OCI-LY1 (cell line): Measurements from ENCODE around the gene FAM151B.

Experiments
- H2AFZ ChIP-seq: fragments of 200-600 bp; sonication (generic), shearing (Covaris generic); 2 replicates; pipeline ENCODE4 v1.6.0; 2014; ENCODE audit warnings: antibody characterized with exemption, mild to moderate bottlenecking, low read length
- H3F3A ChIP-seq: fragments of 200-600 bp; sonication (generic), shearing (Covaris generic); 2 replicates; pipeline ENCODE4 v1.6.0; 2014; ENCODE audit warnings: mild to moderate bottlenecking, antibody characterized with exemption, low read length, moderate library complexity; ENCODE audit not compliant: insufficient read depth
- H3K27ac ChIP-seq: fragments of 200-600 bp; sonication (generic); 2 replicates; pipeline ENCODE4 v1.5.1; 2014; ENCODE audit warnings: low read length, mixed run types, mild to moderate bottlenecking, low read depth; ENCODE audit not compliant: poor library complexity, severe bottlenecking
- H3K27me3 ChIP-seq: fragments of 200-600 bp; sonication (generic); 2 replicates; pipeline ENCODE4 v1.6.0; 2014; ENCODE audit warnings: antibody characterized with exemption, mild to moderate bottlenecking, low read length, moderate library complexity; ENCODE audit not compliant: insufficient read depth
- H3K36me3 ChIP-seq: fragments of 200-600 bp; sonication (generic); 2 replicates; pipeline ENCODE4 v1.6.1; 2014; ENCODE audit warnings: mild to moderate bottlenecking, antibody characterized with exemption, low read length, moderate library complexity, mixed read lengths; ENCODE audit not compliant: insufficient read depth
- H3K4me1 ChIP-seq: fragments of 200-600 bp; sonication (generic); 2 replicates; pipeline ENCODE4 v1.5.1; 2014; ENCODE audit warnings: mild to moderate bottlenecking, low read length, moderate library complexity; ENCODE audit not compliant: insufficient read depth, severe bottlenecking
- H3K4me2 ChIP-seq: fragments of 200-600 bp; sonication (generic), shearing (Covaris generic); 2 replicates; pipeline ENCODE4 v1.6.1; 2014; ENCODE audit warnings: low read length
- H3K4me3 ChIP-seq: fragments of 200-600 bp; sonication (generic); 2 replicates; pipeline ENCODE4 v1.5.1; 2014; ENCODE audit warnings: low read length, low read depth, mild to moderate bottlenecking, mixed read lengths; ENCODE audit not compliant: poor library complexity, severe bottlenecking
- H3K79me2 ChIP-seq: fragments of 200-600 bp; shearing (Covaris generic); 2 replicates; pipeline ENCODE4 v1.6.1; 2016; ENCODE audit warnings: mixed run types, low read length, mixed read lengths; ENCODE audit not compliant: insufficient read depth
- H3K9ac ChIP-seq: fragments of 200-600 bp; sonication (generic), shearing (Covaris generic); 2 replicates; pipeline ENCODE4 v1.6.1; 2014; ENCODE audit warnings: mild to moderate bottlenecking, low read length, mixed read lengths
- H3K9me2 ChIP-seq: fragments of 200-600 bp; sonication (generic), shearing (Covaris generic); 2 replicates; pipeline ENCODE4 v1.6.1; 2014; ENCODE audit warnings: low read depth, mild to moderate bottlenecking, low read length, mixed read lengths
- H3K9me3 ChIP-seq: fragments of 200-600 bp; shearing (Covaris generic); 2 replicates; pipeline ENCODE4 v1.6.1; 2014; ENCODE audit warnings: low read length, mixed read lengths
- H4K20me1 ChIP-seq: fragments of 200-600 bp; sonication (generic), shearing (Covaris generic); 2 replicates; pipeline ENCODE4 v1.6.0; 2016; ENCODE audit warnings: mild to moderate bottlenecking, low read length; ENCODE audit not compliant: insufficient read depth
- EZH2 ChIP-seq: fragments of 200-600 bp; sonication (generic), shearing (Covaris generic); IDR thresholded peaks from 2 replicates; pipeline ENCODE4 v1.8.0; 2017; ENCODE audit warnings: borderline replicate concordance, mixed run types, mild to moderate bottlenecking, antibody characterized with exemption, low read length, moderate library complexity, mixed read lengths
- TF ChIP-seq, protein P1 (sequence below): fragments of 200-600 bp; sonication (generic), shearing (Covaris generic); IDR thresholded peaks from 2 replicates; pipeline ENCODE4 v1.5.1; 2017; ENCODE audit warnings: mild to moderate bottlenecking, antibody characterized with exemption, low read length, moderate library complexity, mixed read lengths

The FAM151B gene, protein sequence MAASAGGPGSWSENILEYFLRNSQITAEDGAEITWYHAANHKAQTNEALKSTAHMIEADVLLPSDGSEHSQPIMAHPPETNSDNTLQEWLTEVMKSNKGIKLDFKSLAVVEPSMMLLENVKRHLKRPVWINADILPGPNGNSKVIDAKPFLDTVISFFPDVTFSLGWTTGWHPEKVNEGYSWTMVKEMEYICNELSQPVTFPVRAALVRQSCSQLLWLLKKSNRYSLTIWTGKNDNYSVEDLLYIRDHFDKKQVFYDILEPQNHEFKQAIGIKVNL

DNA sequence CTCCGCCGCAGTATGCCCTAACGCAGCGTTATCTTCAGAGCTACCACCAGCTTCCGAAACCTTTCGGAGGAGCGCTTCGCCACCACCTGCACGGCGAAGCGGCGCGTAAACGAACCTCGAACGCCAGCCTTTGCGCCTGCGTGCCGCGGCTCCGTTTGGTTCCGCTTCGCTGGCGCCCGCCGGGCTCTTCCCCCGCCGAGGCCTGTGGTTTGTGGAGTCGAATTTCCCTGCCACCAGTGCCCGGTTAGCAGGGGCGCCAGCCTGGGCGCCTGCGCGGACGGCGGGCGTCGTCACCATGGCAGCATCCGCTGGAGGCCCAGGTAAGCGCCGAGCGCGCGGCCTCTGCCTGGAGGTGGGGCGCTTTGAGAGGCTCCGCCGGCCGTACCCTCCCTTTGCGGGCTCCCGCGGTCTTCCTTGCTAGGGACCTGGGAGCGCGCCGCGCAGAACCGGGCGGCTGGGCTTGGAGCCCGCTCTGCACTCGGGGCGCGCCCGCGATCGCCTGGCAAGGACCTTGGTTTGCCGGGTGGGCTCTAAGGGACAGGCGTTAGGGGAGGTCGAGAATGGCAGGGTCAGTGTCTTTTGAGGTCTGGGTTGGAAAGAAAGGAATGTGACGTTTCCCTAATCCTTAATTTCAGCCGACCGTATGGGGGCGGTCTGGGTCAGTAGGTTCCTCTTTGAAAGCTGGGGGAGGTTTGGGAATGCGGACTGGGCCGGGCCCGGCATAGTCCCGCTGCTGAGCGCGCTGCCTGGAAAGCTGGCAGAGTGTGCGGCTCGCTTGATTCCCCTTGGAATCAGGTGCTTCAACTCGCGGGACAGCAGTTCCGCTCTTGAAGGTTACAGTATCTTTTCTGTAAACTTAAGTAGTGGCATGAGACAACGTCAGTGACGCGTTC, at the start of gene FAM151B:
TSS of gene FAM151B (plus strand) at position 272 of the 893 bp plus-strand sequence. CDS start at position 296, 24 bp downstream.
- Histone ChIP-seq H3K9me2 (no peaks in the 10 kb centered on the region), H3K79me2 (no peaks in the 10 kb centered on the region), H3K4me1 (peaks cover 15% of the 10 kb centered on the region), H3K4me2 (peak within 1 kb of the TSS; percentile 74), H4K20me1 (no peaks in the 10 kb centered on the region), H3K9ac (peak within 1 kb of the TSS; percentile 51; the same call in 1 of the 2 replicates), H3K27ac (no peak within 1 kb of the TSS), H3F3A (no peaks in the 10 kb centered on the region), H3K27me3 (no peaks in the 10 kb centered on the region), H3K36me3 (no peaks in the 10 kb centered on the region), H2AFZ (no peak within 1 kb of the TSS), H3K4me3 (peak within 1 kb of the TSS; percentile 61), H3K9me3 (no peaks in the 10 kb centered on the region; the same call in 1 of the 2 replicates)
- TF ChIP-seq, protein P1, sequence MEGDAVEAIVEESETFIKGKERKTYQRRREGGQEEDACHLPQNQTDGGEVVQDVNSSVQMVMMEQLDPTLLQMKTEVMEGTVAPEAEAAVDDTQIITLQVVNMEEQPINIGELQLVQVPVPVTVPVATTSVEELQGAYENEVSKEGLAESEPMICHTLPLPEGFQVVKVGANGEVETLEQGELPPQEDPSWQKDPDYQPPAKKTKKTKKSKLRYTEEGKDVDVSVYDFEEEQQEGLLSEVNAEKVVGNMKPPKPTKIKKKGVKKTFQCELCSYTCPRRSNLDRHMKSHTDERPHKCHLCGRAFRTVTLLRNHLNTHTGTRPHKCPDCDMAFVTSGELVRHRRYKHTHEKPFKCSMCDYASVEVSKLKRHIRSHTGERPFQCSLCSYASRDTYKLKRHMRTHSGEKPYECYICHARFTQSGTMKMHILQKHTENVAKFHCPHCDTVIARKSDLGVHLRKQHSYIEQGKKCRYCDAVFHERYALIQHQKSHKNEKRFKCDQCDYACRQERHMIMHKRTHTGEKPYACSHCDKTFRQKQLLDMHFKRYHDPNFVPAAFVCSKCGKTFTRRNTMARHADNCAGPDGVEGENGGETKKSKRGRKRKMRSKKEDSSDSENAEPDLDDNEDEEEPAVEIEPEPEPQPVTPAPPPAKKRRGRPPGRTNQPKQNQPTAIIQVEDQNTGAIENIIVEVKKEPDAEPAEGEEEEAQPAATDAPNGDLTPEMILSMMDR, result peak; percentile 10; the same call in 1 of the 2 replicates
- no peak for TF ChIP-seq EZH2

DNA sequence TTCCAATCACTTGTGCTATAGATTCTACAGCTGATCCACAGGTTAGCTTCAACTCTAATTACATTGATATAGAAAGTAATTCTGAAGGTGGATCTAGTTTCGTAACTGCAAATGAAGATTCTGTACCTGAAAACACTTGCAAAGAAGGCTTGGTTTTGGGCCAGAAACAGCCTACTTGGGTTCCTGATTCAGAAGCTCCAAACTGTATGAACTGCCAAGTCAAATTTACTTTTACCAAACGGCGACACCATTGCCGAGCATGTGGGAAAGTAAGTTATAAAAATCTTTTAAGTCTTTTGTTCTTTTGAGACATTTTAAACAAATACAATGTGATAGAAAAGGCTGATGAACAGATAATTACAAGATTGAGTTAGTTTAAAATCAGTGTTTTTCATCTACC, 49.2 kb upstream of the FAM151B start:
- H3K79me2 ChIP-seq, result no peaks in the 10 kb centered on the region
- no peak overlapping the region for H3K4me2 ChIP-seq
- H3K9me3 ChIP-seq, result no peaks in the 10 kb centered on the region
- H3K9me2 ChIP-seq, result no peaks in the 10 kb centered on the region
- no peaks in the 10 kb centered on the region for H3K27me3 ChIP-seq
- TF ChIP-seq, protein P1, result no peak
- H3K27ac ChIP-seq, result no peak overlapping the region
- H3K4me1 ChIP-seq, result no peaks in the 10 kb centered on the region
- H3K9ac ChIP-seq, result no peak overlapping the region
- no peak overlapping the region for H2AFZ ChIP-seq
- H3K36me3 ChIP-seq, result peaks cover 22% of the 10 kb centered on the region
- H3K4me3 ChIP-seq, result no peak overlapping the region
- H4K20me1 ChIP-seq, result no peaks in the 10 kb centered on the region
- H3F3A ChIP-seq, result no peaks in the 10 kb centered on the region

DNA sequence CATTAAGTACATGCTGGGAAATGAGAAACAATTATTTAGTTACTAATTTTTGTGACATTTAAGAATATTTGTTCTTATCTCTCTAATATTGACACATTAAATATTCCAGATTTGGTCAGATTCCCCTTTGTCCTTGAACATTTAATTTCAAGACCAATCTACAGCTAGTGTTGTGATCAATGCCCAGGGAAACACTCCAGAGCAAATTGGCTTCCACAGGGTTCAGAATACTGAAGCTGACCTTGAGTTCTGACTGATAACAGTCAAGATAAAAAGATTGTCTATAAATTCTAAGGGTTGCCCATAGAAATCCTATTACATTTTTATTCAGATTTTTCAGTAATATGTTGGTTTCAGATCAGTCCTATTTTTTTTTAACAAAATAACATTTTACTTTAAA, 48.7 kb upstream of the FAM151B start:
- no peaks in the 10 kb centered on the region for H4K20me1 ChIP-seq
- H3F3A ChIP-seq, result no peaks in the 10 kb centered on the region
- no peak overlapping the region for H2AFZ ChIP-seq
- no peaks in the 10 kb centered on the region for H3K79me2 ChIP-seq
- H3K9me3 ChIP-seq, result no peaks in the 10 kb centered on the region
- TF ChIP-seq, protein P1, result no peak
- no peak for TF ChIP-seq EZH2
- peaks cover 22% of the 10 kb centered on the region for H3K36me3 ChIP-seq
- no peaks in the 10 kb centered on the region for H3K4me1 ChIP-seq
- no peak overlapping the region for H3K4me2 ChIP-seq
- no peaks in the 10 kb centered on the region for H3K27me3 ChIP-seq
- H3K9ac ChIP-seq, result no peak overlapping the region
- no peak overlapping the region for H3K27ac ChIP-seq
- no peaks in the 10 kb centered on the region for H3K9me2 ChIP-seq
- H3K4me3 ChIP-seq, result no peak overlapping the region
